Colonic mucosa (tissue), 4 donors: Measurements from ENCODE around the gene FBXO2. TPM values are rescaled to one million over a fixed set of nuclear protein-coding genes. Genes with fewer than 3 reads are reported as not detected.
A peak's percentile ranks its signal among the peaks of the same experiment; 100 is the strongest.

Source experiments
- DNase-seq: peaks from one replicate; pipeline ENCODE4 v3.0.0-alpha.2; 2020
- H3K27ac ChIP-seq: fragments of 200-600 bp; one replicate; pipeline ENCODE4 v1.8.0; 2021
- H3K27me3 ChIP-seq: fragments of 200-600 bp; one replicate; pipeline ENCODE4 v1.8.0; 2021
- H3K36me3 ChIP-seq: fragments of 200-600 bp; one replicate; pipeline ENCODE4 v1.8.0; 2021
- H3K4me1 ChIP-seq: fragments of 200-600 bp; one replicate; pipeline ENCODE4 v1.8.0; 2021; ENCODE audit warnings: mild to moderate bottlenecking
- H3K4me3 ChIP-seq: fragments of 200-600 bp; one replicate; pipeline ENCODE4 v1.8.0; 2021
- H3K9ac ChIP-seq, 2 donors: one replicate each; pipeline ENCODE4 v1.7.0; 2013; ENCODE audit warnings: control low read depth in 2 of 2, low read depth in 2 of 2, low read length in 2 of 2
- H3K9me3 ChIP-seq: fragments of 200-600 bp; one replicate; pipeline ENCODE4 v1.8.0; 2021
- intact Hi-C: fragments of 100-400 bp; cut with DNase I; formaldehyde crosslinking; loops from one replicate; pipeline ENCODE4 v1.14.1; 2022
- total RNA-seq, 2 donors: library from RNA; stranded (reverse); fragmentation: NEBNext Ultra II Directional in 1 of 2; extraction: Animal tissue kit (Norgen Biotek cat#: 25700) in 1 of 2; gene quantifications; one replicate each; pipeline ENCODE4 v1.2.1, GENCODE V29; 2021
- TF ChIP-seq, protein P1 (sequence below): fragments of 200-600 bp; IDR thresholded peaks from one replicate; pipeline ENCODE4 v1.8.0; 2022; ENCODE audit warnings: antibody characterized with exemption, mild to moderate bottlenecking
- donor health status: healthy.
- donor health status: DM: no; HTN: no; CAD: no.
- donor health status: DM: no; HTN: no; CAD: no.

FBXO2 gene
- total RNA-seq, 2 donors from 2014 or later = 1.2 TPM

DNA sequence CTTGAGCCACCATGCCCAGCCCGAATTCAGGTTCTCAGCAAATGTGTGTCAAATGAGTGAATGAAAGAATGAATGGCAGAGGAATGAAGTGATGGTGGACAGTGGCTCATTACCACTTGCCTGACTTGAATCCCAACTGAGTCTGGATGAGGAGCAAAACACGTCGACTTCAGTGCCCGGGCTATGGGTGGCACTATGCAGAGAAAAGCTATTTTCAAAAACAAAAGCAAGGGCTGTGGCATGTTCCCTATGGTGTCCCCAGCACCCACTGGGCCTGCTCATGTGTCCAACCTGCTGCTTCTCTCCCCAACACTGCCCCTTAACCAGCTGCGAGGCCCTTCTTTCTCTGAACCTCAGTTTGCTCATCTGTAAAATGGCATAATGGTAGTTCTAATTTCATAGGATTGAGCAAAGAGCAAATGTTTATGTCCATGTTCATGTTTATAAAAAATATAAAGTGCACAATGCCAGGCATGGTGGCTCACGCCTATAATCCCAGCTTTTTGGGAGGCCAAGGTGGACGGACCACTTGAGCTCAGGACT is 31.1 kb upstream of the FBXO2 start:
- peaks cover 7% of the 10 kb centered on the region for H3K27me3 ChIP-seq
- H3K9me3 ChIP-seq = no peaks in the 10 kb centered on the region
- H3K36me3 ChIP-seq = no peaks in the 10 kb centered on the region
- no peaks in the 10 kb centered on the region for H3K4me1 ChIP-seq
- DNase-seq = no peak
- intact Hi-C loops = no loop called here
- H3K27ac ChIP-seq = no peak overlapping the region
- H3K9ac ChIP-seq = no peak overlapping the region
- TF ChIP-seq, protein P1, sequence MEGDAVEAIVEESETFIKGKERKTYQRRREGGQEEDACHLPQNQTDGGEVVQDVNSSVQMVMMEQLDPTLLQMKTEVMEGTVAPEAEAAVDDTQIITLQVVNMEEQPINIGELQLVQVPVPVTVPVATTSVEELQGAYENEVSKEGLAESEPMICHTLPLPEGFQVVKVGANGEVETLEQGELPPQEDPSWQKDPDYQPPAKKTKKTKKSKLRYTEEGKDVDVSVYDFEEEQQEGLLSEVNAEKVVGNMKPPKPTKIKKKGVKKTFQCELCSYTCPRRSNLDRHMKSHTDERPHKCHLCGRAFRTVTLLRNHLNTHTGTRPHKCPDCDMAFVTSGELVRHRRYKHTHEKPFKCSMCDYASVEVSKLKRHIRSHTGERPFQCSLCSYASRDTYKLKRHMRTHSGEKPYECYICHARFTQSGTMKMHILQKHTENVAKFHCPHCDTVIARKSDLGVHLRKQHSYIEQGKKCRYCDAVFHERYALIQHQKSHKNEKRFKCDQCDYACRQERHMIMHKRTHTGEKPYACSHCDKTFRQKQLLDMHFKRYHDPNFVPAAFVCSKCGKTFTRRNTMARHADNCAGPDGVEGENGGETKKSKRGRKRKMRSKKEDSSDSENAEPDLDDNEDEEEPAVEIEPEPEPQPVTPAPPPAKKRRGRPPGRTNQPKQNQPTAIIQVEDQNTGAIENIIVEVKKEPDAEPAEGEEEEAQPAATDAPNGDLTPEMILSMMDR = no peak
- no peak overlapping the region for H3K4me3 ChIP-seq

DNA sequence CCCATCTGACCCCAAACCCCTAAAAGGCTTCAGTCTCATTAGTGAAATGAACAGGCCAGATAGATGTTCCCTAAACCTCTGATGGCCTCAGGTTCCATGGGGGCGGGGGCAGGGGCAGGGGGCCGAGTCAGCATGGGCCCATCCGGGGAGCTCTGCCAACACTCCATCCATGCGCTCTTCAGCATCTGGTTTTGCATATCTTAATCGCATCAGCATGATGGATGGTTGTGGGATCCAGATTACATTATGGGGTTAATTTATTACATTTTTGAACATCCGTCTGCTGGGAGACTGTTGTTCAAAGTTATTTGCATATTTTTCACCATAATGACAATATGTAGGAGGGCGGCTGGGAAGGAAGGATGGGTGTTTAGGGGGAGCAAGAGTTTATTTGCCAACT is 29.8 kb upstream of the FBXO2 start:
- Histone ChIP-seq H3K4me3 (no peak overlapping the region), H3K27me3 (peaks cover 5% of the 10 kb centered on the region), H3K36me3 (no peaks in the 10 kb centered on the region), H3K4me1 (no peaks in the 10 kb centered on the region), H3K27ac (no peak overlapping the region), H3K9ac (no peak overlapping the region), H3K9me3 (no peaks in the 10 kb centered on the region)
- TF ChIP-seq, protein P1 = no peak
- intact Hi-C loops = no loop called here
- DNase-seq = no peak

DNA sequence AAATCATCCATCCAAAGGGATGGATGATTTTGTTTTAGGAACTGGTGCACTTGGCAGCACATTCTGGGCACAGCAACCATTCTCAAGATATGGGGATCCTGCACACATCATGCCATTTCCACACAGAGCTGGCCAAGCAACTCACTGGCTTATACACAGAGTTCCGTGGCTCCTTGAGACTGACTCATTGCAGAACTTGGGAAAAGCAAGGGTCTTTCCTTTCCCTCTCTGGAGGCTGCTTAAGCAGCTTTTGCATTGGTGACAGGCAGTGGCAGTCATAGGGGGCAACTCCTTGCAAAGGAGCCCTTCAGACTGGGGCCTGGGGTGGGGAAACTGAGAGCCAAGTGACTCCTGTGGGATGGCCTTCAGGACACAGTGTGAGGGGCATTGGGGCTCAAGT is 28.6 kb upstream of the FBXO2 start:
- H3K9me3 ChIP-seq = no peaks in the 10 kb centered on the region
- H3K36me3 ChIP-seq = no peaks in the 10 kb centered on the region
- H3K4me3 ChIP-seq = no peak overlapping the region
- peaks cover 5% of the 10 kb centered on the region for H3K27me3 ChIP-seq
- intact Hi-C loops = no loop called here
- no peak overlapping the region for H3K27ac ChIP-seq
- no peak overlapping the region for H3K9ac ChIP-seq
- no peaks in the 10 kb centered on the region for H3K4me1 ChIP-seq
- TF ChIP-seq, protein P1 = no peak
- DNase-seq = no peak

DNA sequence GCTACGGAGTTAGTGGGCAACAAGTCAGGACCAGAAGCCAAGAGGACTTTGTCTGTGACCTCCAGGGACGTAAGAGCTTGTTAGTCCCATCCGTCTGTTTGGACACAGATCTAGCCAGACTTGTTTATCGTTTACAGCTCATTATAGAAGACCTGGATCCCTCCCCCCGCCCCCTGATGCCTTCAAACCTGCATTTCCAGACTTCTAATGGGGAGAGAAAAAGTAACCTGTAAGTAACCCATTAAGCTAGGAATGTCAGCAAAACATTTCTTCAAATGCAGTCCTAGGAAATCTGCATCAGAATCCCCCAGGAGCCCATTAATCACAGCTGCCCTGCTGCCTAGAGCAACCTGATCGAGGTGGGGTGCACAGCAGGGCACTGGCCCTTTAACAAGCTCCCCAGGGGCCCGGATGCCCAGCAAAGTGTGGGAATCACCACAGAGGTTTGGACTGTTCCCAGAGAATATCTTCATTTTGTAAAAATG is 28.1 kb upstream of the FBXO2 start:
- intact Hi-C loops = no loop called here
- no peaks in the 10 kb centered on the region for H3K36me3 ChIP-seq
- H3K27ac ChIP-seq = no peak overlapping the region
- DNase-seq = no peak
- H3K9me3 ChIP-seq = no peaks in the 10 kb centered on the region
- no peak overlapping the region for H3K4me3 ChIP-seq
- H3K27me3 ChIP-seq = peaks cover 5% of the 10 kb centered on the region
- no peak overlapping the region for H3K9ac ChIP-seq
- TF ChIP-seq, protein P1 = no peak
- no peaks in the 10 kb centered on the region for H3K4me1 ChIP-seq

GRCh38 chr1:11681071-11681771 is 27.0 kb upstream of the FBXO2 start, which contains the start of gene MAD2L2:
Gene MAD2L2, minus strand, starts transcription at chr1:11681148. Its CDS starts 547 bp downstream, at chr1:11680601.
- H3K27me3 ChIP-seq = peaks cover 5% of the 10 kb centered on the region
- H3K36me3 ChIP-seq = no peaks in the 10 kb centered on the region
- H3K9me3 ChIP-seq = no peaks in the 10 kb centered on the region
- TF ChIP-seq, protein P1 = no peak
- H3K4me1 ChIP-seq = no peaks in the 10 kb centered on the region
- peak within 1 kb of the TSS; percentile 77 for H3K4me3 ChIP-seq
- DNase-seq = peak; percentile 89
- intact Hi-C loops = no loop called here
- H3K9ac ChIP-seq = peak within 1 kb of the TSS; percentile 70 to 84
- H3K27ac ChIP-seq = peak within 1 kb of the TSS; percentile 51
